Measurements from ENCODE around the gene TP53AIP1.

DNA sequence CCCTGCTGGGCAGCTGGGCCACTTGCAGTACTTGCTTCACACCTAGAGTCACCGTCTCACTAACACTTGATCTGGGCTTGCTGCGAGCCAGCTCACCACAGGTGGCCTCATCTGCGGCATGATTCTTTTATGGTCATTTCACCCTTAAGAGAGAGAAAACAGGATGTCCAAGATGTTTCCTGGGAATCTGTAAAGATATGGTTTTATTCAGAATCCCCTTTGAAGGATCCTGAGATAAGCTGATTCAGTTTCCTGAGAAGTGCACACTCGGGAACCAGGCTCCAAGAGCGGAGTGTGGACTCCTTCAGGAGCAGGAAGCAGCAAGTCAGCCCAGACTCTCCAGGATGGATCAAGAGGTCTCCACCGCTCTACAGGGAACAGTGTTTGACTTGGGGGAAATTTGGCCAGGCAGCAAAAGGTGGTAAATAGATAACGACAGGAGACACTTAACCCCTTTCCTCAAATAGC lies 21.8 kb upstream of the TP53AIP1 start:
- TF ChIP-seq BHLHE40 (IDR thresholded peaks at IDR 0.05; ENCODE audit: borderline replicate concordance) (no peak), PKNOX1 (IDR thresholded peaks at IDR 0.05) (no peak), ELF4 (IDR thresholded peaks at IDR 0.05) (no peak), FOXM1 (IDR thresholded peaks at IDR 0.05; ENCODE audit: borderline replicate concordance) (no peak), SUZ12 (IDR thresholded peaks at IDR 0.05) (no peak), TARDBP (IDR thresholded peaks at IDR 0.05) (no peak), L3MBTL2 (conservative IDR thresholded peaks at IDR 0.05) (no peak)

All from HEK293T (cell line).